Measurements from ENCODE around the gene AFF1. TPM values are rescaled to one million over a fixed set of nuclear protein-coding genes. Genes with fewer than 3 reads are reported as not detected.
A peak's percentile ranks its signal among the peaks of the same experiment; 100 is the strongest.

AFF1 gene
- total and polyA plus RNA-seq, 4 donors, result 7.2 to 42.8 (median 21.5) TPM

GRCh38 chr4:87052615-87053014, 117.8 kb downstream of the AFF1 start:
- Histone ChIP-seq H3K27me3 (ENCODE audit: control insufficient read depth in 4 of 4, insufficient read depth in 4 of 4, low read length in 3 of 4) (no peaks in the 10 kb centered on the region), H3K9ac (ENCODE audit: low read depth in 1 of 2, low read length in 2 of 2) (no peak overlapping the region), H3K27ac (ENCODE audit: low read depth in 1 of 2, low read length in 2 of 2) (no peak overlapping the region), H3K4me1 (ENCODE audit: control insufficient read depth in 4 of 4, insufficient read depth in 4 of 4, low read length in 3 of 4) (peaks cover 13 to 40% (median 21%) of the 10 kb centered on the region in 4 donors), H3K9me3 (ENCODE audit: control insufficient read depth in 4 of 4, low read length in 3 of 4) (no peaks in the 10 kb centered on the region), H3K36me3 (ENCODE audit: control insufficient read depth in 4 of 4, insufficient read depth in 3 of 4, low read depth in 1 of 4, low read length in 3 of 4) (peaks cover 0 to 2% (median under 1%) of the 10 kb centered on the region in 4 donors), H3K4me3 (ENCODE audit: low read depth in 1 of 3, low read length in 3 of 3) (no peak overlapping the region)
- 92% methylated on average over 4 of the region's 4 CpGs for WGBS
- no peak for DNase-seq (ENCODE audit: low spot score)
- TF ChIP-seq TAF1 (conservative IDR thresholded peaks at IDR 0.05) (no peak), SP1 (IDR thresholded peaks at IDR 0.05) (no peak), EGR1 (IDR thresholded peaks at IDR 0.05; ENCODE audit: low read depth in 2 of 2) (no peak), FOXA2 (IDR thresholded peaks at IDR 0.05) (no peak)

GRCh38 chr4:87053176-87053658, 118.4 kb downstream of the AFF1 start:
- Histone ChIP-seq H3K4me3 (ENCODE audit: low read depth in 1 of 3, low read length in 3 of 3) (no peak overlapping the region), H3K27me3 (ENCODE audit: control insufficient read depth in 4 of 4, insufficient read depth in 4 of 4, low read length in 3 of 4) (no peaks in the 10 kb centered on the region), H3K36me3 (ENCODE audit: control insufficient read depth in 4 of 4, insufficient read depth in 3 of 4, low read depth in 1 of 4, low read length in 3 of 4) (peaks cover 0 to 2% (median 0%) of the 10 kb centered on the region in 4 donors), H3K9me3 (ENCODE audit: control insufficient read depth in 4 of 4, low read length in 3 of 4) (no peaks in the 10 kb centered on the region), H3K4me1 (ENCODE audit: control insufficient read depth in 4 of 4, insufficient read depth in 4 of 4, low read length in 3 of 4) (peaks cover 13 to 40% (median 21%) of the 10 kb centered on the region in 4 donors), H3K9ac (ENCODE audit: low read depth in 1 of 2, low read length in 2 of 2) (no peak overlapping the region), H3K27ac (ENCODE audit: low read depth in 1 of 2, low read length in 2 of 2) (no peak overlapping the region)
- DNase-seq (ENCODE audit: low spot score), result no peak
- 70% methylated on average over 3 of the region's 3 CpGs for WGBS
- TF ChIP-seq RXRA (IDR thresholded peaks at IDR 0.05) (no peak), CTCF (IDR thresholded peaks at IDR 0.05; ENCODE audit: low read depth, low read length, missing input control) (no peak), GABPA (IDR thresholded peaks at IDR 0.05 in 1 of 2, conservative IDR thresholded peaks at IDR 0.05 in 1 of 2) (no peak), YY1 (IDR thresholded peaks at IDR 0.05) (no peak), EGR1 (IDR thresholded peaks at IDR 0.05; ENCODE audit: low read depth in 2 of 2) (no peak)

GRCh38 chr4:87053802-87054767, 119.3 kb downstream of the AFF1 start:
- H3K9me3 ChIP-seq (ENCODE audit: control insufficient read depth in 4 of 4, low read length in 3 of 4), result no peaks in the 10 kb centered on the region
- 48% methylated on average over 10 of the region's 10 CpGs for WGBS

More at GRCh38 chr4:87053802-87054767, 119.3 kb downstream of the AFF1 start:
- no peak overlapping the region for H3K4me3 ChIP-seq (ENCODE audit: low read depth in 1 of 3, low read length in 3 of 3)
- H3K36me3 ChIP-seq (ENCODE audit: control insufficient read depth in 4 of 4, insufficient read depth in 3 of 4, low read depth in 1 of 4, low read length in 3 of 4), result peaks cover 0 to 2% (median 0%) of the 10 kb centered on the region in 4 donors
- H3K4me1 ChIP-seq (ENCODE audit: control insufficient read depth in 4 of 4, insufficient read depth in 4 of 4, low read length in 3 of 4), result peaks cover 13 to 42% (median 21%) of the 10 kb centered on the region in 4 donors
- peak; percentile 49 for DNase-seq (ENCODE audit: low spot score)
- peak overlapping the region; percentile 8 to 11 for H3K27ac ChIP-seq (ENCODE audit: low read depth in 1 of 2, low read length in 2 of 2)
- H3K27me3 ChIP-seq (ENCODE audit: control insufficient read depth in 4 of 4, insufficient read depth in 4 of 4, low read length in 3 of 4), result no peaks in the 10 kb centered on the region
- TF ChIP-seq FOXA2 (IDR thresholded peaks at IDR 0.05) (no peak), NR2F2 (IDR thresholded peaks at IDR 0.05) (peak; percentile 74), TAF1 (conservative IDR thresholded peaks at IDR 0.05) (no peak), RXRA (IDR thresholded peaks at IDR 0.05) (peak in 1 of 2 donors; percentile 7), GABPA (IDR thresholded peaks at IDR 0.05 in 1 of 2, conservative IDR thresholded peaks at IDR 0.05 in 1 of 2) (no peak), REST (IDR thresholded peaks at IDR 0.05) (no peak), YY1 (IDR thresholded peaks at IDR 0.05) (no peak), SP1 (IDR thresholded peaks at IDR 0.05) (no peak), FOXA1 (IDR thresholded peaks at IDR 0.05) (no peak), HNF4A (conservative IDR thresholded peaks at IDR 0.05) (no peak)
- no peak overlapping the region for H3K9ac ChIP-seq (ENCODE audit: low read depth in 1 of 2, low read length in 2 of 2)

Data from liver (tissue), 9 donors.